Ovary (tissue), 9 donors: ENCODE results near the gene ARMH3. TPM values are rescaled to one million over a fixed set of nuclear protein-coding genes. Genes with fewer than 3 reads are reported as not detected.

Experiments used
- DNase-seq, 5 donors: peaks; one replicate each; pipeline ENCODE4 v3.0.0-alpha.2; 2019 to 2020
- H3K27ac ChIP-seq, 2 donors: fragments of 200-600 bp; one replicate each; pipeline versions ENCODE4 v1.5.1 to v1.8.0; 2019 to 2022
- H3K27me3 ChIP-seq: fragments of 200-600 bp; one replicate; pipeline ENCODE4 v1.8.0; 2022
- H3K36me3 ChIP-seq: fragments of 200-600 bp; sonication (generic); one replicate; pipeline ENCODE4 v1.5.1; 2019
- H3K4me1 ChIP-seq: one replicate; pipeline ENCODE4 v1.8.1; 2013; ENCODE audit warnings: mild to moderate bottlenecking, moderate library complexity; ENCODE audit not compliant: insufficient read depth
- H3K4me3 ChIP-seq: fragments of 200-600 bp; sonication (generic); one replicate; pipeline ENCODE4 v1.5.1; 2017
- H3K9me3 ChIP-seq, 2 donors: fragments of 200-600 bp in 1 of 2; sonication (generic) in 1 of 2; one replicate each; pipeline versions ENCODE4 v1.5.1 to v1.8.1; 2013 to 2019; ENCODE audit warnings: mild to moderate bottlenecking in 1 of 2, moderate library complexity in 1 of 2
- EP300 ChIP-seq: sonication (generic); formaldehyde crosslinking; IDR thresholded peaks from one replicate; pipeline ENCODE4 v1.6.1; 2017; ENCODE audit warnings: antibody characterized with exemption
- POLR2A ChIP-seq: fragments of 450-650 bp; IDR thresholded peaks from one replicate; pipeline ENCODE4 v1.6.1; 2017; ENCODE audit warnings: antibody characterized with exemption, mild to moderate bottlenecking, moderate library complexity
- WGBS, 3 donors: extraction: QIAGEN DNeasy Blood & Tissue Kit in 1 of 3; methylation state at CpG; one replicate each; pipeline versions ENCODE4 v1.1.5 to v1.1.7; 2013 to 2017; 5-methylcytosine and 5-hydroxymethylcytosine counted together
- intact Hi-C, 4 donors: fragments of 100-400 bp; cut with DNase I; formaldehyde crosslinking; loops; one replicate each; pipeline versions ENCODE4 v1.11.0 to v1.15.1; 2022 to 2023
- polyA plus RNA-seq, 2 donors: library from polyadenylated mRNA; stranded (reverse); fragments of 200-250 nt in 1 of 2; fragments of 350-450 nt in 1 of 2; fragmentation: Illumina TruSeq in 1 of 2; extraction: RNeasy Lipid Tissue Mini Kit (QIAGEN cat#74804) in 1 of 2; gene quantifications; one replicate each; pipeline ENCODE4 v1.2.3, GENCODE V29; 2013 to 2014
- total RNA-seq, 7 donors: library from RNA; depleted of rRNA in 2 of 7; stranded (reverse); fragments of >200 nt in 2 of 7; fragmentation: NEBNext Ultra II Directional in 3 of 7; extraction: Animal tissue kit (Norgen Biotek cat#: 25700) in 3 of 7; gene quantifications; one replicate each; pipeline versions ENCODE4 v1.1.0 to v1.2.4, GENCODE V29; 2016 to 2023
- TF ChIP-seq, protein P1 (sequence below), 3 donors: fragments of 450-650 bp in 2 of 3; fragments of 200-600 bp in 1 of 3; IDR thresholded peaks; one replicate each; pipeline versions ENCODE4 v1.5.1 to v1.8.0; 2016 to 2022; ENCODE audit warnings: antibody characterized with exemption in 3 of 3, mild to moderate bottlenecking in 1 of 3
- donor health status: DM: no; HTN: no; CAD: no; lungs with moderate emphysema.
- donor health status: DM: no; HTN: no; CAD: no.
- donor health status: Bipolar disorder and iron deficiency.
- donor health status: DM: yes; HTN: yes; CAD: no.
- donor health status: DM: no; HTN: no; CAD: no.
- donor health status: DM: yes; HTN: yes; CAD: no.

The ARMH3 gene
- total and polyA plus RNA-seq, 9 donors, result 9.1 to 24.2 (median 18.1) TPM

DNA sequence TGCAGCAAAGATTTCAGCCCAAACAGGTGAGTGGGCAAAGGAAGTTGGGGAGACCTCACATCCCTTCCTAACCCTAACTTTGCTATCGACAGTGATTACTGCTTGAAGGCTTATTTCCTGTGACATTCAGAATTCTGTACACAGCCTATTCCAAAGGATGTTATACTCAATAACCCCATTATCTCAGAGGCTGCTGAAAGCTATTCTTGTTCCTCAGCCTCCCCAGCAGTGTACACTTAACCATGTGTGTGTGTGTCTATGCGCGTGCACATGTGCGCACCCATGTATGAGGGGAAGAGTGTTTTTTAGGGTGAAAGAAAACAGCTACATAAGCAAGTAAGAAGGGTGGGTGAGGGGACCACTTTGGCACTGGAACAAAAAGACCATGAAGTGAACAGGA, 122.0 kb downstream of the ARMH3 start:
- intact Hi-C loops, result no loop called here
- WGBS, 3 donors, result 95 to 97% (median 97%) methylated on average over 4 of the region's 4 CpGs
- Histone ChIP-seq H3K36me3 (no peaks in the 10 kb centered on the region), H3K4me1 (peaks cover 10% of the 10 kb centered on the region), H3K9me3 (no peaks in the 10 kb centered on the region), H3K27me3 (no peaks in the 10 kb centered on the region), H3K4me3 (no peak overlapping the region), H3K27ac (no peak overlapping the region)
- TF ChIP-seq POLR2A (no peak), EP300 (no peak)
- TF ChIP-seq, protein P1, sequence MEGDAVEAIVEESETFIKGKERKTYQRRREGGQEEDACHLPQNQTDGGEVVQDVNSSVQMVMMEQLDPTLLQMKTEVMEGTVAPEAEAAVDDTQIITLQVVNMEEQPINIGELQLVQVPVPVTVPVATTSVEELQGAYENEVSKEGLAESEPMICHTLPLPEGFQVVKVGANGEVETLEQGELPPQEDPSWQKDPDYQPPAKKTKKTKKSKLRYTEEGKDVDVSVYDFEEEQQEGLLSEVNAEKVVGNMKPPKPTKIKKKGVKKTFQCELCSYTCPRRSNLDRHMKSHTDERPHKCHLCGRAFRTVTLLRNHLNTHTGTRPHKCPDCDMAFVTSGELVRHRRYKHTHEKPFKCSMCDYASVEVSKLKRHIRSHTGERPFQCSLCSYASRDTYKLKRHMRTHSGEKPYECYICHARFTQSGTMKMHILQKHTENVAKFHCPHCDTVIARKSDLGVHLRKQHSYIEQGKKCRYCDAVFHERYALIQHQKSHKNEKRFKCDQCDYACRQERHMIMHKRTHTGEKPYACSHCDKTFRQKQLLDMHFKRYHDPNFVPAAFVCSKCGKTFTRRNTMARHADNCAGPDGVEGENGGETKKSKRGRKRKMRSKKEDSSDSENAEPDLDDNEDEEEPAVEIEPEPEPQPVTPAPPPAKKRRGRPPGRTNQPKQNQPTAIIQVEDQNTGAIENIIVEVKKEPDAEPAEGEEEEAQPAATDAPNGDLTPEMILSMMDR (IDR thresholded peaks at IDR 0.05), result no peak
- DNase-seq, result no peak

DNA sequence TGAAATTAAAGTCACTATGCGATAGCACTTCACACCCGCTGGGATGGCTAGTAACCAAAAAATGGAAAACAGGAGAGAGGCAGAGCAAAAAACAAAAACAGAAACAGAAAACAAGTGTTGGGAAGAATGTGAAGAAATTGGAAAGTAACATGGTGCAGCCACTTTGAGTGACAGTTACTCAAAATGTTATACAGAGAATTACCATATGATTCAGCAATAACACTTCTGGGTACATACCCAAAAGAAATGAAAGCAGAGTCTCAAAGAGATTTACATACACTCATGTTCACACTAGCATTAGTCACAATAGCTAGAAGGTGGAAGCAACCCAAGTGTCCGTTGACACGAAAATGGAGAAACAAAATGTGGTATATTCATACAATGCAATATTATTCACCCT, 123.8 kb downstream of the ARMH3 start:
- intact Hi-C loops, result no loop called here
- no peaks in the 10 kb centered on the region for H3K9me3 ChIP-seq
- H3K4me1 ChIP-seq, result peaks cover 1% of the 10 kb centered on the region
- no peak for TF ChIP-seq POLR2A
- no peak for TF ChIP-seq EP300
- TF ChIP-seq, protein P1 (IDR thresholded peaks at IDR 0.05), result no peak
- DNase-seq, result no peak
- WGBS, 3 donors, result 96 to 98% (median 98%) methylated on average over 4 of the region's 4 CpGs
- H3K27ac ChIP-seq, result no peak overlapping the region
- H3K4me3 ChIP-seq, result no peak overlapping the region
- no peaks in the 10 kb centered on the region for H3K36me3 ChIP-seq
- H3K27me3 ChIP-seq, result no peaks in the 10 kb centered on the region

DNA sequence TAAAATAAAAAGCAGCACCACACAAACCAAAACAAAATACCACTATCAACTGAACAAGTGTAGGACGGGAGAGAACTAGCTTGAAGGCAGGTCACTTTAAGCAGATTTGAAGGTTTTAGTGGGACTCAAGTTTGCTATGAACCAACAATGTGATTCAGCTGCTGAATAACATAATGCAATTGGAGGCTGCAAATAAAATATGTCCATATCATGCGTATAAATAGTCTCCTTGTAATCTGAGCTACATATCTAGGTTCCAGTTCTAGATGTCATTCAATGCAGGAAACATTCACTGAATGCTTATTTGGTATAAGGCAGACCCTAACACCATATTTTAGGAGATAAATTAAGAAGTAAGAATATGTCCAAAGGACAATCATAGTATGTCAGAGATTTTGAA, 130.9 kb downstream of the ARMH3 start:
- no peaks in the 10 kb centered on the region for H3K27me3 ChIP-seq
- no peak overlapping the region for H3K4me3 ChIP-seq
- 95 to 96% (median 95%) methylated on average over 2 of the region's 2 CpGs for WGBS, 3 donors
- no peak for DNase-seq
- intact Hi-C loops, result no loop called here
- no peak overlapping the region for H3K27ac ChIP-seq
- H3K36me3 ChIP-seq, result no peaks in the 10 kb centered on the region
- H3K4me1 ChIP-seq, result peaks cover 1% of the 10 kb centered on the region
- no peaks in the 10 kb centered on the region for H3K9me3 ChIP-seq
- TF ChIP-seq, protein P1 (IDR thresholded peaks at IDR 0.05), result no peak
- TF ChIP-seq POLR2A (no peak), EP300 (no peak)

DNA sequence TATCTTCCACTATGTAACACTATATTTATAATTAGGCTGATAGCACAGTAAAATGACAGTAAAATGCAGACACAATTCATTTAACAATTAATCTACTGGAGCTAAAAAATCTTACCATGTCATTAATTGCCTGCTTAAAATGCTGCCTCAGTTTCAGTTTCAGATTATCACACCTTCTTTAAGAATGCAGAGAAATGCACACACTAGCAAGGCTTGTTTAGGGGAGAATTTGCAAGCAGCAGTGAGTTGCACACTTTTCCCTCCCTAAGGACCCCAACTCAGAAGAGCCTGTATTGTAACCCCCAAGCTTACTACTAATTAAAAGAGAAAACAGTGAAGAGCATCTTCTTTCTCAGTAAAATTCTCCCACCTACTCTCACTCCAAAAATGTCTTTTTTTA, 132.7 kb downstream of the ARMH3 start:
- no peak overlapping the region for H3K4me3 ChIP-seq
- peaks cover 1% of the 10 kb centered on the region for H3K4me1 ChIP-seq
- intact Hi-C loops, result no loop called here
- no peak overlapping the region for H3K27ac ChIP-seq
- no peaks in the 10 kb centered on the region for H3K36me3 ChIP-seq
- no peak for DNase-seq
- no peak for TF ChIP-seq EP300
- TF ChIP-seq POLR2A, result no peak
- TF ChIP-seq, protein P1 (IDR thresholded peaks at IDR 0.05), result no peak
- H3K27me3 ChIP-seq, result no peaks in the 10 kb centered on the region
- no peaks in the 10 kb centered on the region for H3K9me3 ChIP-seq

DNA sequence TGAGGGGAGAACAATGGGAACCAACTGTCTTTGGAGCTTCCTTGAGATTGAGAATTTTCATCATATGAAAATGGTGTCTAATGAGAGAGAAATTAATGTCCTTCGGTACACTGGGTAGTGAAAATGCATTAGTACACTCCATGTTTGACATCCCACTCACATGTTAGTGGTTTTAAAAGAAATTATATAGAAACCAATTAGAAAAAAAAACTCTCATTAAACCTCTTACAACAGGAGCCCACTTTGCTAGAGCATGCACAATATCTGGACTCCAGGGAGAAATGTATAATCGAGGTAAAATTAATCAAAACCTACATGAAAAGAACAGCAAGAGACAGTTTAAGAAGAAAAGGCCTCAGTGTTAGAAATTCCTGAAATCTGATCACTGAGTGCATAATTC, 133.1 kb downstream of the ARMH3 start:
- no peak for DNase-seq
- no peaks in the 10 kb centered on the region for H3K36me3 ChIP-seq
- 78 to 81% (median 79%) methylated on average over 2 of the region's 2 CpGs for WGBS, 3 donors
- H3K27ac ChIP-seq, result no peak overlapping the region
- no peaks in the 10 kb centered on the region for H3K27me3 ChIP-seq
- peaks cover 1% of the 10 kb centered on the region for H3K4me1 ChIP-seq
- intact Hi-C loops, result no loop called here
- H3K4me3 ChIP-seq, result no peak overlapping the region
- TF ChIP-seq, protein P1 (IDR thresholded peaks at IDR 0.05), result no peak
- TF ChIP-seq POLR2A (no peak), EP300 (no peak)
- no peaks in the 10 kb centered on the region for H3K9me3 ChIP-seq
